Bronchial epithelial cell (primary cell): ENCODE measurements around the gene METTL25B. TPM values are rescaled to one million over a fixed set of nuclear protein-coding genes. Genes with fewer than 3 reads are reported as not detected.

ENCODE experiments used
- DNase-seq: peaks from one replicate; pipeline ENCODE4 v3.0.0-alpha.2; 2010; ENCODE audit warnings: low read depth
- FAIRE-seq: peaks from 2 replicates; lab custom pipeline; 2011; peaks lifted over from hg19 to GRCh38; lab: Jason Lieb, UNC
- H3K27me3 ChIP-seq: 2 replicates; pipeline ENCODE4 v1.5.1; 2011; ENCODE audit warnings: low read length; ENCODE audit not compliant: control insufficient read depth, insufficient read depth
- H3K36me3 ChIP-seq: 2 replicates; pipeline ENCODE4 v1.5.1; 2011; ENCODE audit warnings: low read length; ENCODE audit not compliant: control insufficient read depth, insufficient read depth
- H3K4me3 ChIP-seq: 2 replicates; pipeline ENCODE4 v1.5.1; 2011; ENCODE audit warnings: mild to moderate bottlenecking, low read depth, low read length, control low read depth
- total RNA-seq: library from RNA; depleted of rRNA; stranded (reverse); fragments of >200 nt; gene quantifications from 2 replicates; pipeline ENCODE4 v1.2.1, GENCODE V29; 2014
- TF ChIP-seq, protein P1 (sequence below): IDR thresholded peaks from 2 replicates; pipeline ENCODE4 v1.5.1; 2011; ENCODE audit warnings: mild to moderate bottlenecking, moderate library complexity, low read length, control low read depth, inconsistent platforms; ENCODE audit not compliant: insufficient read depth, severe bottlenecking

Gene METTL25B
- total RNA-seq, 1 donor from 2014 or later: 14.7 TPM

GRCh38 chr1:156767879-156768604 lies 39.8 kb downstream of the METTL25B start:
- H3K27me3 ChIP-seq: no peaks in the 10 kb centered on the region
- peak overlapping the region; percentile 95 for H3K4me3 ChIP-seq
- TF ChIP-seq, protein P1, sequence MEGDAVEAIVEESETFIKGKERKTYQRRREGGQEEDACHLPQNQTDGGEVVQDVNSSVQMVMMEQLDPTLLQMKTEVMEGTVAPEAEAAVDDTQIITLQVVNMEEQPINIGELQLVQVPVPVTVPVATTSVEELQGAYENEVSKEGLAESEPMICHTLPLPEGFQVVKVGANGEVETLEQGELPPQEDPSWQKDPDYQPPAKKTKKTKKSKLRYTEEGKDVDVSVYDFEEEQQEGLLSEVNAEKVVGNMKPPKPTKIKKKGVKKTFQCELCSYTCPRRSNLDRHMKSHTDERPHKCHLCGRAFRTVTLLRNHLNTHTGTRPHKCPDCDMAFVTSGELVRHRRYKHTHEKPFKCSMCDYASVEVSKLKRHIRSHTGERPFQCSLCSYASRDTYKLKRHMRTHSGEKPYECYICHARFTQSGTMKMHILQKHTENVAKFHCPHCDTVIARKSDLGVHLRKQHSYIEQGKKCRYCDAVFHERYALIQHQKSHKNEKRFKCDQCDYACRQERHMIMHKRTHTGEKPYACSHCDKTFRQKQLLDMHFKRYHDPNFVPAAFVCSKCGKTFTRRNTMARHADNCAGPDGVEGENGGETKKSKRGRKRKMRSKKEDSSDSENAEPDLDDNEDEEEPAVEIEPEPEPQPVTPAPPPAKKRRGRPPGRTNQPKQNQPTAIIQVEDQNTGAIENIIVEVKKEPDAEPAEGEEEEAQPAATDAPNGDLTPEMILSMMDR: no peak
- DNase-seq (no peak), FAIRE-seq (no peak)
- peaks cover 4% of the 10 kb centered on the region for H3K36me3 ChIP-seq

DNA sequence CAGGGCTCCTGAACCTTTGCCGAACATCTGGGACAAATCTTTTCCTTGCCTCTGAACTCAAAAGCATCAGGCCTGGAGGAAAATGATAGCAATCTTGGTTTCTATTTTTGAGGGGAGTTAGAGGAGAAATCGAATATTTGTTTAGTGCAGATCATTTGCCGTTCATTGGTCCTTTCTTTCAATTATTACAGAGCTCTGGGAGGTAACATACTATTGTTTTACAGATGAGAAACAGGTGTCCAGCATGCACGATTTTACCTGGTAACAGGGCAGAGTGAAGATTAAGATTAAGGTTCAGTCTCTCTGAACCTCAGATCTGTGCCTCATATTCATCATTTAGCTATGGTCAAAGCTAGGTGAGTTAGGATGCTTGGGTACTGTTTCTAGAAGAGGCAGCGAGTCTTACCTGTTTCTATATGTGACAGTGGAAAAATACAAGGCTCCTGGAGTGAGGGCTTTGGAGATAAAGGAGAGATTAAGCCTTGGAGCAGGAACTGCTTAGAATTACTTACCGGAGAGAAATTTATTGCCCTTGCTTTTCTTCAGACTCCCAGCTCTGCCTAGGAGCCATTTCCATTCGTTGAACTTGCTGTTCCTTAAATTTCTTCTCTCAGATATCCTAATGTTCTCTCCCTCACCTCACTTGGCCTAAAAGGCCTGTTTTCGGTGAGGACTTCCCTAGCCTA lies 40.5 kb downstream of the METTL25B start:
- FAIRE-seq: no peak
- Histone ChIP-seq H3K4me3 (peak overlapping the region; percentile 95), H3K36me3 (peaks cover 6% of the 10 kb centered on the region), H3K27me3 (no peaks in the 10 kb centered on the region)
- TF ChIP-seq, protein P1: no peak
- no peak for DNase-seq

GRCh38 chr1:156772222-156772621 lies 44.0 kb downstream of the METTL25B start:
- Histone ChIP-seq H3K4me3 (no peak overlapping the region), H3K27me3 (no peaks in the 10 kb centered on the region), H3K36me3 (peaks cover 6% of the 10 kb centered on the region)
- TF ChIP-seq, protein P1: no peak
- DNase-seq (no peak), FAIRE-seq (no peak)

- no peak overlapping the region for H3K4me3 ChIP-seq
- H3K36me3 ChIP-seq: peaks cover 6% of the 10 kb centered on the region
- FAIRE-seq (no peak), DNase-seq (no peak)
- TF ChIP-seq, protein P1: no peak
- H3K27me3 ChIP-seq: no peaks in the 10 kb centered on the region
Observed at GRCh38 chr1:156772728-156773497, 44.6 kb downstream of the METTL25B start.

- no peak overlapping the region for H3K4me3 ChIP-seq
- FAIRE-seq: no peak
- H3K36me3 ChIP-seq: peaks cover 6% of the 10 kb centered on the region
- no peak for DNase-seq
- TF ChIP-seq, protein P1: no peak
- H3K27me3 ChIP-seq: no peaks in the 10 kb centered on the region
Observed at GRCh38 chr1:156773607-156774006, 45.3 kb downstream of the METTL25B start.
